Measurements from ENCODE around the gene KANK3.
A peak's percentile ranks its signal among the peaks of the same experiment; 100 is the strongest.
"Not testable (repeated sequence)": the region's sequence is repeated elsewhere in the genome, so short reads cannot be mapped to it uniquely, and the experiment has no call there.

Gene KANK3

DNA sequence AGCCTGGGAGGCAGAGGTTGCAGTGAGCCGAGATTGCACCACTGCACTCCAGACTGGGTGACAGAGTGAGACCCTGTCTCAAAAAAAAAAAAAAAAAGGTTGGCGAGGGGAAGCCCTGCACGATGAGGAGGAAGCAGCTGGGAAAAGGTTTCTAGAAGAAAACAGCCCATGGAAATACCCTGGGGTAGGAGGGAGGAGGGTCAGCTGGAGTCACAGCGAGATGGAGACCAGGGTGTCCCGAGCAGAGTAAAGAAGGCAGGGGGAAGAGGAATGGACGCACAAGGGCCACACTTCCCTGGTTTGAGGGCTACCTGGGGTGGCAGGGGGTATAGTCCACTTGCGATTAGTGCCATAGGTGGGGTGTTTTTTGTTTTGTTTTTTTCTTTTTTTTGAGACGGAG is 6.4 kb downstream of the KANK3 start:
- no peak for DNase-seq

DNA sequence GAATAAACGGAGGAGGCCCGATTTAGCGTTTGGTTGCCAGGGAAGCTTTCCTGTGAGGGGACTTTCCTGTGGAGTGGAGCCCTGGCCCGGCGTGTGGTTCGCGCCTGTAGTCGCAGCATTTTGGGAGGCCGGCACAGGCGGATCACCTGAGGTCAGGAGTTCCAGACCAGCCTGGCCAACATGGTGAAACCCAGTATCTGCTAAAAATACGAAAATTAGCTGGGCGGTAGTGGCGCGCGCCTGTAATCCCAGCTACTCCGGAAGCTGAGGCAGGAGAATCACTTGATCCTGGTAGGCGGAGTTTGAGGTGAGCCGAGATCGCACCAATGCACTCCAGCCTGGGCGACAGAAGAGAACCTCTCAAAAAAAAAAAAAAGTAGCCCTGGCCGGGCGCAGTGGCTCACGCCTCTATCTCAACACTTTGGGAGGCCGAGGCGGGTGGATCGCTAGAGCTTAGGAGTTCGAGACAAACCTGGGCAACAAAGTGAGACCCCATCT is 6.9 kb downstream of the KANK3 start:
- no peak for DNase-seq

DNA sequence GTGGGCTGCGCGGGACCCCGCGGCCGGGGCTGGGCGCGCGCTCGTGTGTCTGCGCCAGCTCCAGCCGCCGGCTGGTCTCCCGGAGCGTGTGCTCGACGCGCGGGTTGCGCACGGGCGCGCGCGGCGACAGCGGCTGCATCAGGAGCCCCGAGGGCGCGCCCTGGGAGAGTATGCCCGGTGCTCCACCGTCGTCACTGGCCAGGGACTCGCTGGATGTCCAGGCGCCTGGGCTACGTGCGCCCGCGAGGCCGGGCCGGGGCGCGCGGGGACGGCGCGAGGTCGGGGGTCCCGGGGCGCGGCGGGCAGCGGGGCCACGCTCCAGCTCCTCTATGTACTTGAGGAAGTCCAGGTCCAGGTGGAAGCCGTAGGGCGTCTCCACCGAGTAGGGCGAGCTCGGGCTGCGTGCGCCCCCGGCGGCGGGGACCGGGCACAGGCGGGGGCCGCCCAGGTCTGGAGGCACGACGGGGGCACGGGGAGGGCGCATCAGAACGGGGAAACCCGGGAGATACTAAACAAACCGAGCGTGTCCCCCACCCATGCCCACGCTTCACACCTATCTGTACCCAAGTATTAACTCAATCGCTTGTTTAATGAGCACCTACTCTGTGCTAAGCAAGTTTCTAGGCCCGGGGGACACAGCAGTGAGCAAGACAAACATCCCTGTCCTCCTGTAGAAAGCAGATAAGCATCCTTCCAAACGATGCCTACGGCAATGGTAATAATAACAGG is 7.6 kb downstream of the KANK3 start:
- DNase-seq: no peak

DNA sequence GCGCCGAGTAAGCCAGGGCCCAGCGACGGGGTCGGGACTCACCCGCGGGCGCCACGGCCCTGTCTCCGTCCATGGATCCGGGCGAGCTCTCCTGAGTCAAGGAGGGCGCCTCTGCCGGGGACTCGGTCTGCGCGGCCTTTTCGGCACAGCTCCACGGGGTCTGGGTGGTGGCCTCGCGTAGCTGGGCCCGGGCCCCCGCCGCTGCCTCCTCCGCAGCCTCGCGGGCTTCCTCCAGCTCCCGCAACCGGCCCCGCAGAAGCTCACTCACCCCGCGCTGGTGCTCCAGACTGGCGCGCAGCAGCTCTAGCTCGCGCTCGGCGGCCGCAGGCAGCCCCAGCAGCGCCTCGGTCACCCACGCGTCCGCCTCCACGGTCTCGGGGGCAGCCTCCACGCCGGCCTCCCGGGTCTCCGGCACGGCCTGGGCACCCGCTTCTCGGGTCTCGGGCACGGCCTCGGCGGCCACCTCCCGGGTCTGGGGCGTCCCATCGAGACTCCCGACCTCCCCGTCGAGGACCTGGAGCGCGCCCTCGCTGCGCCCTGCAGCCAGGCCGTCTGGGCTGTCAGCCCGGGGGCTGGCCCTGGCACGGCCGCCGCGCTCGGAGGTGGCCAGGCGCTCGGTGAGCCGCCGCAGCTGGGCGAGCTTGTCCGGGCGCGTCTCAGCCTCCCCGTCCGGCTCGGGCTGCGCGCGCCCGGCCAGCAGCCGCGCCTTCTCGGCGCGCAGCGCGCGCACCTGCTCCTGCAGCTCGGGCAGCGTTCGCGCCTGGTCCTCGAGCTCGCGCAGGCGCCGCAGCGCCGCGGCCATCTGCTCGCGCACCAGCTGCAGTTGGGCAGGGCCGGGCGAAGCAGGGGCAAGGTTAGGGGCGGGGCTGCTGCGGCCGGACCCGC is 8.4 kb downstream of the KANK3 start:
- no peak for DNase-seq

DNA sequence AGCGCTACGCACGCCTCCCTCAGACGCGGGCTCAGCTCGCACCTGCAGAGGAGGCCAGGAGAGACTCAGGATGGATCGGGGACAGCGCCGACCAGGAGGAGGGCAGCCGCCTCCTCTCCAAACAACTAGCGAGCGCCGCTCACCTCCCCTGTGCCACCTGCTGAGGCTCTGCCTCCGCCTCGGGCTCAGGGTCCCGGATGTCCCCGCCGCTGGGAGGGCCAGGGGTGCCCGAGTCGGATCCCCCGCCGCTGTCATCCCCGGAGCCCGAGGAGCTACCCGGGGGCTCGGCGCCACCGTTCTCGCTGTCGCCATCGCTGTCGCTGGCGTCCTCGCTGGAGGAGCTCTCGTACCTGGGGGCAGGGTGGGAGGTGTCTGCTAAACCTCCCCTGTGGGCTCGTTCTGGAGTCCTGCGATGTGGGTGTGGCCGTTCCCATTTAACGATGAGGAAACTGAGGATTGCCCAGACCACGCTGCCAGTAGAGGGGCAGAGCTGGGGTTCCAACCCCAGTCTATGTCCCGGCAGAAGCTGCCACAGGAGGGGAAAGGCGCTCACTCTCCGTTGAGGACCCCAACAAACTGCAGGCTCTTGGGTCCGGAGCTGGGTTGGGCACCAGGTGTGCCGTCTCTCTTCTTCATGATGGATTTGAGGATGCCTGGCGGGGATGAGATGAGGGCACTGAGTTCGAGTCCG is 9.2 kb downstream of the KANK3 start:
- DNase-seq: no peak

DNA sequence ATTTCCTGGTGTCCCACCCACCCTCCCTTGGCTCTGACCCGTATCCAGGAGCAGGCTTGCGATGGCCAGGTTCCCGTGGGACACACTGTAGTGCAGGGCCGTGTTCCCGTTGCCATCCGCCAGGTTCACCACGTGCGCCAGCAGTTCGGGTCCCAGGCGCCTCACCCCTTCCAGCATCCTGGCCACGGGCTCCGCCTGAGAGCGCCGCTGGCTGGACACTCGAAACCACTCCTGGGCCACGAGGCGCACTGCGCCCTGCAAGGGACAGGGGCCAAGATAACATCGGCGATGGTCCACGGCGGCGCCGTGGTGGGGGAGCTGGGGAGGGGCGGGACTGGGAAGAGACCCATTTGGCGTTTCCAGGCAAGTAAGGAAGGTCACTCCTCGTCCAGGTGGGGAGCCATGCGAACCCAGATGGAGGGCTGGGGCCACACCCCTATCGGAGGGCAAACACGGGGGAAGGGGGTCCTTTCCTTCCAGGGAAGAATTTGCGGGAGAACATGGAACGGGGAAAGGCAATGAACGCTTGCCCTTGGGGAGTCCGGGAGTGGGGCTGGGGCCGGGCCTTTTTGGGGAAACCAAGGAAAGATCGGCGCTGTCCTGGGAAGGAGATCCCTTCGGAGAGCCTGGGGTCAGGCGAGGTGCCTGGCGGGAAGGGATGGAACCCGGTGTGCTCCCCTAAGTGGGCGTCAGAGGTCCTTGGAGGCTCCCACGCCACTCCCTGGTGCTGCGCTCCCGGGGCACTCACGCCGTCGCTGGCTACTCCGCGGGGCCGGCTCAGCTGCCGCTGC is 9.9 kb downstream of the KANK3 start:
- DNase-seq: no peak

DNA sequence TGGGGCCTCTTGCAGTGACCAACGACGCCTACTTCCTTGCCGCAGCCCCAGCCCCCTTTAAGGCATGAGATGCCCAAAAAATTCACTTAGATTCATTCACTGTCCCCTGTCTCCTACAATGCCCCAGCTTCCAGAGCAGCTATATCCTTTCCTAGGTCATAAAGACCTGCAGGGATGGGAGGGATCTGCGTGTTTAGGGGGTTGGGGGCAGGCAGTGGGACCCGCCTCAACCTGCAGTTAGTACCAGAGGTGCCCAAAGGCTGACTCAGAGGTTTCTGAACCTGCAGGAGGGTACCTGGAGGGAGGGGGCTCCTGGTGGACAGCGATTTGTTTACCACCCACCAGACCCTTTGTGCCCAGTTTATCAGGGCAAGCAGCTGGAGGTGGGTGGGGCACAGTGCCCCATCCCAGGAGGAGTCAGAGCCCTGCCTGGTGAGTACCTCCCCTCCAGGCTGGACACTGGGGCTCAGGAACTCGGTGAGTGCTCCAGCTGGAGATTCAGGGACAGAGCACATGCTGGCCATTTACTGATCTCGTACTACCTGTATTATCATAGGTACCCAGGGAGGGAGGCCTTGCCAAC is 11.7 kb downstream of the KANK3 start:
- no peak for DNase-seq

DNA sequence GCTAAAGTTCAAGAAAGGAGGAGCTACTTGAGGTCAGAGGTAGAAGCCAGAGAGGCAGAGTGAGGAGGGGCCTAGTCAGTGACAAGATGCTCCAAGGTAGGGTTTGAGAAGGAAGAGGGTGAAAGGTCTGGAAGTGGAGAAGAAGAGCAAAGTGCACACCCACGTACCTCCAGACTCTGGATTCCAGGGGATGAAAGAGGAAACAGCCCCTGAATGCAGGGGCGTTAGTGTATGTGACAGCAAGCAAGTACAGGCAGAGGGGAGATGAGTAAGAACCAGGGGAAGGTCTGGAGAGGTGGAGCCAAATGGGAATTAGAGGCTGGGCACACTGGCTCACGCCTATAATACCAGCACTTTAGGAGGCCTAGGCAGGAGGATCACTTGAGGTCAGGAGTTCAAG is 13.1 kb downstream of the KANK3 start:
- no peak for DNase-seq

DNA sequence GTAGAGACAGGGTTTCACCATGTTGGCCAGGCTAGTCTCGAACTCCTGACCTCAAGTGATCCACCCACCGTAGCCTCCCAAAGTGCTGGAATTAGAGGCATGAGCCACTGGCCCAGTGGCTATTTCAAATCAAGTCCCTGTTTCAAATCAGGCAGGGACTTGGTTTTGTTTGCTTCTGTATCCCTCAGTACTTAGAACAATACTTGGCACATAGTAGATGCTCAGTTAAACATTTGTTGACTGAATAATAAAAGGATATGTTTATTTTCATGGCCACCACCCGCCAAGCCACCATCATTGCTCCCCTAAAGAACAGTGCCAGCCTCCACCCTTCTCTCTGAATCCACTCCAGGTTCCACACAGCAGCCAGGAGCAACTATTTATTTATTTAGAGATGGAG is 17.6 kb downstream of the KANK3 start:
- no peak for DNase-seq

DNA sequence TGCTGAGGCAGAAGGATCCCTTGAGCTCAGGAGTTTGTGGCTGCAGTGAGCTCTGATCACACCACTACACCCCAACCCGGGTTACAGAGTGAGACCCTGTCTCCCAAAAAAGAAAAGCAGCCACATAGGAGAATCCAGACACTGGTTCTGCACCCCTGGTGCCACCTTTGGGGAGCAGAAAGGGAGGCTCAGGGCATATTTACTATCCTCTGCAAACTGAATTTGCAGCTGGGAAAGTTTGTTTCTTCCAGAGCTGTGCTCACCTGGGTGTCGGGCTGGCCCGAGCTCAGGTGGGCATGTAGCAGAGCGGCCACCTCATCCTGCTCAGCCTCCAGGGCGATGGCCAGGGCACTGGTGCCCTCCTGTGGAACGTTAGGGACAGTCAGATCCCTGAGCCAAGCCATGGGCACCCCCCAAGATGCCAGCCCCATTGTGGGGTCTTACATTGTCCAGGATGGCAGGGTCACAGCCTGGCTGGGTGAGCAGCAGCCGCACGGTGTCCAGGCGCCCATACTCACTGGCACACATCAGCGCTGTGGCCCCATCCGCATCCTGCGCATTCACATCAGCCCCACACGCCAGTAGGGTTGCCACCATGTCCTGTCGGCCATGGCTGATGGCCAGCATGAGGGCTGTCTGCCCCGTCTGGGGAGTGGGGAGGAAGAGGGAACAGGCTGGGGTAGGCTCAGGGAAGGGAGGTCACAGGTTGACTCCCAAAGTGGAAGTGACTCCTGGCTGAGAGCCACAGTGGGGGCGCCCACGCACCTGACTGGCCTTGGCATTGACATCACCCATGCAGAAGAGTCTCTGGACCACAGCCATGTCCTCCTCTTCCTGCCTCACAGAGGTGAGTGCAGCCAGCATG is 18.6 kb downstream of the KANK3 start:
- no peak for DNase-seq

DNA sequence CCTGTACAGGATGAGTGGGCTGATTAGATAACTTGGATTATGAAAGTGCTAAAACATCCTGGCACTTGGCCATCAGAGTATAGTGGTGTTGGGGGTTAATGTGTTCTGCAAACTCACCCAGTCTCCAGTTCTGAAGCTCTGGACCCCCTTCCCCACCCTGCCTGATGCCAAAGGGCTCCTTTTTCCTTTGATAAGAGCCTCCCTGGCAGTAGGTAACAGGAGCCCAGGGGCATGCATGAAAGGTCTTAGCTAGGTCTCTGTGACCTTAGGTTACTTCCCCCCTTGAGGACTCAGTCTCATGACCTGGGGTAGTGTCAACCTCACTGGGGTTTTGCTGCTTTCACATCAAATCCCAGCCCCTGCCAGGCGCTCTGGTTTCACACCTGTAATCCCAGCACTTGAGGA is 19.3 kb downstream of the KANK3 start:
- DNase-seq: no peak

DNA sequence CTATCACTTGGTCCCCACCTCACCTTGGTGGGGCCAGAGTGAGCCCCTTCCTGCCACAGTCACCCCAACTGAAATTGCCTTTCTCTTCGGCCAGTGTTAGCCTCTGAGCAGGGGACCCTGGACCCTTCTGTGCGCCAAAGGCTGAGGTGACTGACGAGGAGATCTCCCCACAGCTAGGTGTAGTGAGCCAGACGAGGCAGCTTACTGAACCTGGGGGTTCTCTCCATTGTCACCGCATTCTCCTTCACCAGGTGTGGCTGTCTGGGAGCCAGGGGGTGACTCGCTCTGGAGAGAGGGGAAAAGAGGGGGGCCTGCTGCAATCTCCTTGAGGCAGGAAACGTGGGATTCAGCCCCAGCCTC is 20.4 kb downstream of the KANK3 start:
- no peak for DNase-seq

DNA sequence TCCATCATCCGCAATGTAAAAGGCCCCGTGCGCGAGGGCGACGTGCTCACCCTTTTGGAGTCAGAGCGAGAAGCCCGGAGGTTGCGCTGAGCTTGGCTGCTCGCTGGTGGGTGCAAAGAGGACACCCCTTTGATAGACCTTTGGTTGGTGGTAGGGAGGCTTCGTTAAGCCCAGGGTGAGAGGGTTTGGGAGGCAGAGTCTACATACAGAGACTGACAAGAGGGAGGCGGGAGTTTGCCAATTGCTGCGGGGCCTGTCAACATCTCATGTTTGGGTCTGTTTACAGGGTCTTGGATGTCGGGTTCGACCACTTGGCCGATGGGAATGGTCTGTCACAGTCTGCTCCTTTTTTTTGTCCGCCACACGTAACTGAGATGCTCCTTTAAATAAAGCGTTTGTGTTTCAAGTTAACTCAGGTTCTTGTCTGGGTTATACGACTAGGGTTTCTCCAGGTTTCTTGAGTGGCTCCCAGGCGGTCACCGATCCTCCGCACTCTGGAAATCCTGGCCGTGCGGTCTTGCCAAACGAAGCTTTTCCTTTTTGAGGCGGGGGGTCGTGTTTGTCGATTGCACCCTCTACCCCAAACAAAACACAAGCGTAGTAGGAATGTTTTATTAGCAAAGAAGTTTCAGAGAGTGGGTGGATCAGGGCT is 20.9 kb downstream of the KANK3 start:
- DNase-seq: no peak

DNA sequence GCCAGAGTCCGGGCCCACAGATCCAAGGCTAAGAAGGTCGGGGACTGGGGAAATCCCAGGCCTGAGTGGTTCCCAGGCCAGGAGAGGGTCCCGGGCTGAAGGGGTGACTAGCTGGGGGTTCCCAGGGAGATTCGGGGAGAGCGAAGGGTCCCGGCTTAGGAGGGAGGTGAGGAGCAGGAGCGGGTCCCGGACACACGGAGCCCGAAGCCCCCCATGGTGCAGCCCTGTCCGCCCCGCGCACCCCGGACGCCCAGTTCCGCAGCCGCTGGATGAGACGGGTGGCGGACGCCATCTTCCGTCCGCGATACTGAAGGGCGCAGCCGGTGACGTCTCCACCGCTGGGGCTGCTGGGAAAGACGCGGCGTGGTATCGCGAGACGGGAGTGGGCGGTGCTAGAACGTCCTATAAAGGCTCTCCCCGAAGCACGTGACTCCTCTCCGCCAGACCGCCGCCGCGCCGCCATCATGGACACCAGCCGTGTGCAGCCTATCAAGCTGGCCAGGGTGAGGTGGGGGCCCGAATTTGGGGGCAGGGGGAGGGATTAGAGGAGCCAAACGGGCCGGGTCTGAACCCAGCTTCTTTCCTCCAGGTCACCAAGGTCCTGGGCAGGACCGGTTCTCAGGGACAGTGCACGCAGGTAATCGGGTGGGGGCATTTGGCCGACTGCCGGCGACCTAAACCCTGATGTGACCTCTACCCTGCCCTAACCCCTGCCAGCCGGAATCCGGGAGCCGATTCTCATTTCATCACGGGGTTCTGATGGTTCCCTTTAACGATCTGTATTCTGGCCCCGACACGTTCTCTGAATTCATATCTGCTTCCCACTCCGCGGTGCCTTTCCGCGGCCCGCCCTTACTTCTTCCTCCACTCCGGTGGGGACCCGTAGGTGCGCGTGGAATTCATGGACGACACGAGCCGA is 21.7 kb downstream of the KANK3 start, which contains the start of the genes NDUFA7 and RPS28:
TSS of gene NDUFA7 (minus strand) at position 309 of the 919 bp plus-strand sequence. CDS start at position 292, 17 bp downstream.
TSS of gene RPS28 (plus strand) at position 430 of the 919 bp plus-strand sequence. CDS start at position 465, 35 bp downstream.
- DNase-seq: peak; percentile 69

DNA sequence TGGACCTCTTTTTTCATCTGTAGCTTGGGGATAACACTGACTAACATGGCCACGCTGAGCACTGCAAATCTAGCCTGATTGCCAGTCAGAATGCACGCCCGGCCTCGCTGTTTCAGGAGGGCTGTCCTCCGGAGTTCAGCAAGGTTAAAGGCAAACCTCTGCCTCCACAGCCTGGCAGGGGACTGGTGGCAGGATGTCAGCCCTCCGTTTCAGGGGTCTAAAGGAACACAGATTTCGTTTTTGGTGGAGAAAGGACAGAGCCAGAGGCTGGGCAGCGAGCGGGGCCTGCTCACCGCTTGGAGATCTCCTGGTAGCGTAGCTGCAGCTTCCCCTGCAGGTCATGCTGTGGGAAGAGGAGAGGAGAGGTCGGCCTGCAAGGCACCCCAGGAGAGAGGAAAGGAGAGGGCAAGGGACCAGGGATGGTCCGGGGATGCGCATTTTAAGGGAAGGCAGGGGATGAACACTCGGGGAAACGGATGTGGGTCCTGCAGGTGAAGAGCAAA is 22.4 kb downstream of the KANK3 start:
- DNase-seq: no peak

DNA sequence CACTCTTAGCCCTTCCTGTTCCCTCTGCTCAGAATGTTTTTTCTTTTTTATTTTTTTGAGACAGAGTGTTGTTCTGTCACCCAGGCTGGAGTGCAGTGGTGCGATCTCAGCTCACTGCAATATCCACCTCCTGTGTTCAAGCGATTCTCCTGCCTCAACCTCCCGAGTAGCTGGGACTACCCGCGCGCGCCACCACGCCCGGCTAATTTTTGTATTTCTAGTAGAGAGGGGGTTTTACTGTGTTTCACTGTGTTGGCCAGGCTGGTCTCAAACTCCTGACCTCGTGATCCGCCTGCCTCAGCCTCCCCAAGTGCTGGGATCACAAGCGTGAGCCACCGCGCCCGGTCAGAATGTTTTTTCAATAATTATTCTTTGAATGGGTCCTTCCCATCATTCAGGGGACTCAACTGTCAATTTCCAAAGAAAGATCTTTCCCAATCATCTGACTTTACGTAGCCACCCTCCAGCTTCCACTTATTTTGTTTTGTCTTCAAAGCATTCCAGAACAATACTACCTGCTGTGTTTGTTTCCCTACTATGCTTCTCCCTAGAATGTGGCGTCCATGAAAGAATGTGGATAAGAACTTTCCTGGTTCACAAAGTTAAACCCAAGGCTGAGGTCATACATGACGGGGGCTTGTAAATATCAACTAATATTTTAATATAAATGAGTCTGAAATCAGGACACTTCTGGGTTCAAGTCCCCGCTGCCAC is 23.1 kb downstream of the KANK3 start:
- DNase-seq: no peak

DNA sequence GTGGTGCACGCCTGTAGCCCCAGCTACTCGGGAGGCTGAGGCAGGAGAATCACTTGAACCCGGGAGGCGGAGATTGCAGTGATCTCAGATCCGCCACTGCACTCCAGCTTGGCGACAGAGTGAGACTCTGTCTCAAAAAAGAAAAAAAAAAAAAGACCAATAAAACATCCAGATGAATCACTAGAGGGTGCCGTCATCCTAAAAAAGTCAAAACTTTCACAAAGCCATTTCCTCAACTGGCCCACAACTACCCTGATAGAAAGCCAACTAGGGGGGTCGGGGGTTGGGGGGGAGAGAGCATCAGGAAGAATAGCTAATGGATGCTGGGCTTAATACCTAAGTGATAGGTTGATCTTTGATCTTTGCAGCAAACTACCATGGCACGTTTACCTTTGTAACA is 24.2 kb downstream of the KANK3 start:
- DNase-seq: not testable (repeated sequence)

DNA sequence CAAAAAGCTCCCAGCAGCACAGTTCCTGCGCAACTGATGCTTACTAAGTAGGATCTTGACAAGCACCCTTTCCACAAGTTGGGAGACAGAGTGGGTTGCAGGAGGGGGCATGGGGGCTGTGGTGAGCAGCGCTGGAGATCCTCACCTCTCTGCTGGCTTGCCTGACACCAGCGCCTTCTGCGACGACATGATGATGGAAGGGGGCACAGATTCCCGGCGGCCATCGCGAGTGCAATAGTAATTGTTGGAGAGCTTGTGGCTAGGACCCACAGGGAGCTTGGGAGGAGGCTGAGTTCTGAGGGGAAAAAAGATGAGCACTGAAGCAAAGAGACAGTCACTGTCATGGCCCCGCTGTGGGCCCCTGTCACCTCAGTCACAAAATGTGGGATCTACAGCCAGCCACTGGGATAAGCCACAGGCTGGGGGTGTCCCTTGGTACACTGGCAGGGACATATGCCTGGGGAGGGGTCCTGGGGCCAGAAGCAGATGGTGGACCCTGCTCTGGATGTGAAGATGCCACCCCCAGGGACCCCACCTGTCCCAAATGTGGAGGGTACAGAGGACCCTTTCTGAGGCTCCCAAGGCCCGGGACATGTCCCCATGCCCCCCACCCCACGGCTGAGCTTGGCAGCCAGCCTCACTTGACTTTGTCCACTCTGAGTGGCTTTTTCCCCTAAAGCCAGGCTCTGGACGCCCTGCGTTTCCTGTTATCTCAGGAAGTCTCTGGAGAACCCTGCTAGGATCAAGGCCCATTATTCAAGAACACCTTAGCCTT is 26.5 kb downstream of the KANK3 start:
- no peak for DNase-seq

Measured in cortex of kidney (tissue), 1 donor.